Activated B cell treated with CpG ODN at 0.5 μM for 24 hours (primary cell): Measurements from ENCODE around the gene PARD6A. TPM values are rescaled to one million over a fixed set of nuclear protein-coding genes. Genes with fewer than 3 reads are reported as not detected.

ENCODE experiments used
- ATAC-seq: fragments of 200-7000 bp; cut with Tn5 transposase; one replicate; pipeline ENCODE4 v1.10.0; 2021; ENCODE audit warnings: low read depth, mild to moderate bottlenecking, moderate library complexity
- CTCF ChIA-PET: fragments of 350-600 bp; sonication (Branson Sonifier 250); formaldehyde crosslinking; loops from one replicate; lab custom pipeline; 2021; ENCODE audit warnings: antibody characterized with exemption; lab: Charles Lee
- POLR2A ChIA-PET: fragments of 350-600 bp; sonication (Branson Sonifier 250); formaldehyde crosslinking; loops from one replicate; lab custom pipeline; 2021; ENCODE audit warnings: antibody characterized with exemption; lab: Charles Lee
- DNase-seq: peaks from one replicate; pipeline ENCODE4 v3.0.0; 2022
- H3K27ac Mint-ChIP-seq: one replicate; pipeline ENCODE4 v1.8.0; 2020; ENCODE audit warnings: mixed read lengths
- H3K27me3 Mint-ChIP-seq: one replicate; pipeline ENCODE4 v1.8.0; 2021; ENCODE audit warnings: mixed read lengths
- H3K36me3 Mint-ChIP-seq: one replicate; pipeline ENCODE4 v1.8.0; 2021; ENCODE audit warnings: low read depth, mixed read lengths
- H3K4me1 Mint-ChIP-seq: one replicate; pipeline ENCODE4 v1.8.0; 2021; ENCODE audit warnings: mixed read lengths
- H3K4me3 Mint-ChIP-seq: one replicate; pipeline ENCODE4 v1.8.0; 2020; ENCODE audit warnings: mild to moderate bottlenecking, mixed read lengths
- H3K9me3 Mint-ChIP-seq: one replicate; pipeline ENCODE4 v1.8.0; 2020; ENCODE audit warnings: mixed read lengths
- intact Hi-C: fragments of 100-400 bp; cut with micrococcal nuclease; formaldehyde crosslinking; loops from one replicate; pipeline ENCODE4 v1.15.1; 2024
- total RNA-seq: library from RNA; stranded (reverse); gene quantifications from 2 replicates; pipeline ENCODE4 v1.2.3, GENCODE V29; 2022
- TF ChIP-seq, protein P1 (sequence below): fragments of 200-600 bp; IDR thresholded peaks from one replicate; pipeline ENCODE4 v1.8.0; 2022; ENCODE audit warnings: antibody characterized with exemption, mild to moderate bottlenecking

Gene PARD6A, protein sequence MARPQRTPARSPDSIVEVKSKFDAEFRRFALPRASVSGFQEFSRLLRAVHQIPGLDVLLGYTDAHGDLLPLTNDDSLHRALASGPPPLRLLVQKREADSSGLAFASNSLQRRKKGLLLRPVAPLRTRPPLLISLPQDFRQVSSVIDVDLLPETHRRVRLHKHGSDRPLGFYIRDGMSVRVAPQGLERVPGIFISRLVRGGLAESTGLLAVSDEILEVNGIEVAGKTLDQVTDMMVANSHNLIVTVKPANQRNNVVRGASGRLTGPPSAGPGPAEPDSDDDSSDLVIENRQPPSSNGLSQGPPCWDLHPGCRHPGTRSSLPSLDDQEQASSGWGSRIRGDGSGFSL
- 5.9 and 6.0 TPM in 2 replicates for total RNA-seq

GRCh38 chr16:67660564-67661028, at the start of gene PARD6A:
Gene PARD6A, plus strand, starts transcription at chr16:67660960. Its CDS starts 79 bp downstream, at chr16:67661039.
- no peaks in the 10 kb centered on the region for H3K9me3 Mint-ChIP-seq
- CTCF ChIA-PET, result interaction anchor here (1.0 to 2.3 kb wide), 7 partner anchors 9 to 179 kb away, joined by 3 to 8 read pairs (median 4); partner anchors contain the start of genes ATP6V0D1 and CARMIL2
- H3K27ac Mint-ChIP-seq, result peak within 1 kb of the TSS; percentile 94

GRCh38 chr16:67613808-67614207, 47.0 kb upstream of the PARD6A start:
- no peaks in the 10 kb centered on the region for H3K4me1 Mint-ChIP-seq
- DNase-seq (no peak), ATAC-seq (no peak)
- no peaks in the 10 kb centered on the region for H3K9me3 Mint-ChIP-seq
- no peak overlapping the region for H3K4me3 Mint-ChIP-seq
- TF ChIP-seq, protein P1, sequence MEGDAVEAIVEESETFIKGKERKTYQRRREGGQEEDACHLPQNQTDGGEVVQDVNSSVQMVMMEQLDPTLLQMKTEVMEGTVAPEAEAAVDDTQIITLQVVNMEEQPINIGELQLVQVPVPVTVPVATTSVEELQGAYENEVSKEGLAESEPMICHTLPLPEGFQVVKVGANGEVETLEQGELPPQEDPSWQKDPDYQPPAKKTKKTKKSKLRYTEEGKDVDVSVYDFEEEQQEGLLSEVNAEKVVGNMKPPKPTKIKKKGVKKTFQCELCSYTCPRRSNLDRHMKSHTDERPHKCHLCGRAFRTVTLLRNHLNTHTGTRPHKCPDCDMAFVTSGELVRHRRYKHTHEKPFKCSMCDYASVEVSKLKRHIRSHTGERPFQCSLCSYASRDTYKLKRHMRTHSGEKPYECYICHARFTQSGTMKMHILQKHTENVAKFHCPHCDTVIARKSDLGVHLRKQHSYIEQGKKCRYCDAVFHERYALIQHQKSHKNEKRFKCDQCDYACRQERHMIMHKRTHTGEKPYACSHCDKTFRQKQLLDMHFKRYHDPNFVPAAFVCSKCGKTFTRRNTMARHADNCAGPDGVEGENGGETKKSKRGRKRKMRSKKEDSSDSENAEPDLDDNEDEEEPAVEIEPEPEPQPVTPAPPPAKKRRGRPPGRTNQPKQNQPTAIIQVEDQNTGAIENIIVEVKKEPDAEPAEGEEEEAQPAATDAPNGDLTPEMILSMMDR, result no peak
- H3K27me3 Mint-ChIP-seq, result no peaks in the 10 kb centered on the region
- peaks cover 75% of the 10 kb centered on the region for H3K36me3 Mint-ChIP-seq
- no peak overlapping the region for H3K27ac Mint-ChIP-seq
- intact Hi-C loops, result no loop called here
- ChIA-PET POLR2A (interaction anchor here (0.7 to 2.0 kb wide), 2 partner anchors 67 to 149 kb away, joined by 3 to 4 read pairs; no protein-coding TSS in a partner anchor), CTCF (interaction anchor here (0.7 kb wide), 1 partner anchor 70 kb away, joined by 3 read pairs; no protein-coding TSS in a partner anchor)

More at GRCh38 chr16:67660564-67661028, at the start of gene PARD6A:
- TF ChIP-seq, protein P1, result no peak
- Mint-ChIP-seq H3K4me3 (peak within 1 kb of the TSS; percentile 94), H3K36me3 (peaks cover 28% of the 10 kb centered on the region), H3K27me3 (no peaks in the 10 kb centered on the region), H3K4me1 (peaks cover 28% of the 10 kb centered on the region)
- intact Hi-C loops, result loop anchor here (1.0 to 10.0 kb wide), 11 partner anchors 15 to 574 kb away; partner anchors contain the start of genes ATP6V0D1, B3GNT9, CARMIL2 and CENPT
- ATAC-seq (peak; percentile 80), DNase-seq (peak; percentile 87)
- POLR2A ChIA-PET, result interaction anchor here (0.6 to 3.6 kb wide), 27 partner anchors 10 to 413 kb away, joined by 3 to 32 read pairs (median 5); partner anchors contain the start of genes ATP6V0D1, CARMIL2, CTCF and FHOD1

DNA sequence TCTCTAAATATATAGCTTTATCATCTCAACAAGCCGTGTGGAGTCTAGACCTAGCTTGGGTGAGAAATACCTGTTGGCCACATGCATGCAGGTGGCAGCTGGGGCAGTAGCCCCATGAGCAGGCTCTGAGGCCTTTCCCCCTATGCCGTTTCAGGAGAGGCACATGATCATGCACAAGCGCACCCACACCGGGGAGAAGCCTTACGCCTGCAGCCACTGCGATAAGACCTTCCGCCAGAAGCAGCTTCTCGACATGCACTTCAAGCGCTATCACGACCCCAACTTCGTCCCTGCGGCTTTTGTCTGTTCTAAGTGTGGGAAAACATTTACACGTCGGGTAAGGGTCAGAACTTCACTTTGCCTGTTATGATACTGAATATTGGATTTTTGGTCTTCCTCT, 32.5 kb upstream of the PARD6A start:
- H3K36me3 Mint-ChIP-seq, result peaks cover 75% of the 10 kb centered on the region
- TF ChIP-seq, protein P1, result no peak
- ChIA-PET POLR2A (interaction anchor here (0.7 kb wide), 1 partner anchor 107 kb away, joined by 5 read pairs; no protein-coding TSS in a partner anchor), CTCF (interaction anchor here (1.3 kb wide), 1 partner anchor 81 kb away, joined by 4 read pairs; no protein-coding TSS in a partner anchor)
- DNase-seq (no peak), ATAC-seq (no peak)
- H3K27me3 Mint-ChIP-seq, result no peaks in the 10 kb centered on the region
- H3K27ac Mint-ChIP-seq, result no peak overlapping the region
- no peaks in the 10 kb centered on the region for H3K4me1 Mint-ChIP-seq
- no peaks in the 10 kb centered on the region for H3K9me3 Mint-ChIP-seq
- intact Hi-C loops, result no loop called here
- no peak overlapping the region for H3K4me3 Mint-ChIP-seq

- ChIA-PET POLR2A (interaction anchor here (0.6 kb wide), 1 partner anchor 573 kb away, joined by 3 read pairs; no protein-coding TSS in a partner anchor), CTCF (interaction anchor here (1.1 to 1.6 kb wide), 2 partner anchors 85 to 112 kb away, joined by 3 to 4 read pairs; no protein-coding TSS in a partner anchor)
- no peaks in the 10 kb centered on the region for H3K9me3 Mint-ChIP-seq
- H3K4me3 Mint-ChIP-seq, result no peak overlapping the region
- ATAC-seq (no peak), DNase-seq (no peak)
- intact Hi-C loops, result no loop called here
- H3K36me3 Mint-ChIP-seq, result peaks cover 69% of the 10 kb centered on the region
- H3K4me1 Mint-ChIP-seq, result no peaks in the 10 kb centered on the region
- TF ChIP-seq, protein P1, result no peak
- no peak overlapping the region for H3K27ac Mint-ChIP-seq
- no peaks in the 10 kb centered on the region for H3K27me3 Mint-ChIP-seq
Measured at GRCh38 chr16:67632415-67633172, 28.2 kb upstream of the PARD6A start.
